HCT116 (cell line): ENCODE data around the gene CDK19. TPM values are rescaled to one million over a fixed set of nuclear protein-coding genes. Genes with fewer than 3 reads are reported as not detected.

Experiments used
- ATAC-seq: fragments of 200-7000 bp; cut with Tn5 transposase; 2 replicates; pipeline ENCODE4 v1.9.1; 2020; ENCODE audit warnings: mild to moderate bottlenecking, moderate library complexity
- BruUV-seq: library from RNA; stranded (reverse); fragments of 400-500 nt; replicated peaks from 2 replicates; lab custom pipeline; 2021; lab: Mats Ljungman, UMichigan
- CTCF ChIA-PET: fragments of 300-600 bp; sonication (Branson Sonifier 250); formaldehyde crosslinking; loops from one replicate; lab custom pipeline; 2021; ENCODE audit warnings: antibody characterized with exemption; lab: Charles Lee
- POLR2A ChIA-PET: fragments of 300-600, 350-600 bp; sonication (Branson Sonifier 250); formaldehyde crosslinking; loops from one replicate; lab custom pipeline; 2021; ENCODE audit warnings: antibody characterized with exemption; lab: Charles Lee
- RAD21 ChIA-PET, 2 experiments: fragments of 300-600 bp; sonication (Branson Sonifier 250); formaldehyde crosslinking; loops; one replicate each; lab custom pipeline; 2023; ENCODE audit warnings: low total read pairs in 2 of 2; ENCODE audit not compliant: uncharacterized antibody in 2 of 2, unreplicated experiment in 2 of 2, low non-redundant PET in 1 of 2; lab: Charles Lee
- DNase-seq: peaks from one replicate; pipeline ENCODE4 v3.0.0-alpha.2; 2010; ENCODE audit warnings: low read depth, low spot score
- H2AFZ ChIP-seq: fragments of 200-600 bp; shearing (Covaris generic), sonication (generic); 2 replicates; pipeline ENCODE4 v1.6.1; 2017; ENCODE audit warnings: low read depth, mixed run types, mixed read lengths, antibody characterized with exemption, low read length; ENCODE audit not compliant: poor library complexity, severe bottlenecking
- H3K27ac ChIP-seq: 2 replicates; pipeline ENCODE4 v1.5.1; 2012; ENCODE audit warnings: low read depth, low read length
- H3K27me3 ChIP-seq: fragments of 200-600 bp; sonication (generic); 2 replicates; pipeline ENCODE4 v1.6.1; 2016; ENCODE audit warnings: mixed run types, low read length, mixed read lengths; ENCODE audit not compliant: insufficient read depth
- H3K36me3 ChIP-seq, 2 experiments: fragments of 200-500 bp in 1 of 2; fragments of 200-600 bp in 1 of 2; sonication (Bioruptor generic) in 1 of 2; sonication (generic) in 1 of 2; 2 replicates each; pipeline versions ENCODE4 v1.5.1 to v1.6.1; 2014 to 2016; ENCODE audit warnings: low read length in 2 of 2, inconsistent platforms in 1 of 2, mixed read lengths in 1 of 2, mixed run types in 1 of 2; ENCODE audit not compliant: insufficient read depth in 2 of 2, control insufficient read depth in 1 of 2
- H3K4me1 ChIP-seq, 2 experiments: fragments of 200-600 bp in 1 of 2; sonication (generic) in 1 of 2; 2 replicates each; pipeline versions ENCODE4 v1.5.1 to v1.6.1; 2012 to 2017; ENCODE audit warnings: low read length in 2 of 2, inconsistent platforms in 1 of 2, mild to moderate bottlenecking in 1 of 2, mixed read lengths in 1 of 2, mixed run types in 1 of 2, moderate library complexity in 1 of 2; ENCODE audit not compliant: insufficient read depth in 2 of 2, control insufficient read depth in 1 of 2
- H3K4me2 ChIP-seq: fragments of 200-600 bp; sonication (generic); 2 replicates; pipeline ENCODE4 v1.6.1; 2017; ENCODE audit warnings: mixed run types, low read length, mixed read lengths
- H3K4me3 ChIP-seq, 2 experiments: fragments of 200-600 bp in 1 of 2; sonication (generic) in 1 of 2; replicated peaks in 1 of 2; 2 replicates each; pipeline ENCODE4 v1.5.1; 2011 to 2016; ENCODE audit warnings: low read length in 2 of 2, control low read depth in 1 of 2, low read depth in 1 of 2, mild to moderate bottlenecking in 1 of 2, mixed read lengths in 1 of 2, mixed run types in 1 of 2
- H3K79me2 ChIP-seq: fragments of 200-600 bp; sonication (generic); 2 replicates; pipeline ENCODE4 v1.6.1; 2017; ENCODE audit warnings: mild to moderate bottlenecking, mixed run types, low read length, moderate library complexity, mixed read lengths; ENCODE audit not compliant: insufficient read depth
- H3K9ac ChIP-seq: fragments of 200-600 bp; sonication (generic); 2 replicates; pipeline ENCODE4 v1.6.1; 2016; ENCODE audit warnings: low read length, mixed read lengths
- H3K9me2 ChIP-seq: fragments of 200-600 bp; sonication (generic), shearing (Covaris generic); 2 replicates; pipeline ENCODE4 v1.6.1; 2017; ENCODE audit warnings: mixed run types, mild to moderate bottlenecking, moderate library complexity; ENCODE audit not compliant: insufficient read depth
- H3K9me3 ChIP-seq, 2 experiments: fragments of 200-500 bp in 1 of 2; fragments of 200-600 bp in 1 of 2; sonication (Bioruptor generic) in 1 of 2; sonication (generic) in 1 of 2; 2 replicates each; pipeline ENCODE4 v1.6.1; 2014 to 2017; ENCODE audit warnings: low read length in 2 of 2, mixed read lengths in 2 of 2, inconsistent platforms in 1 of 2, low read depth in 1 of 2, mild to moderate bottlenecking in 1 of 2, mixed run types in 1 of 2, moderate library complexity in 1 of 2; ENCODE audit not compliant: control insufficient read depth in 1 of 2, insufficient read depth in 1 of 2
- H4K20me1 ChIP-seq: fragments of 200-600 bp; sonication (generic), shearing (Covaris generic); 2 replicates; pipeline ENCODE4 v1.6.1; 2017; ENCODE audit warnings: mixed run types, mild to moderate bottlenecking, moderate library complexity; ENCODE audit not compliant: insufficient read depth
- CBX3 ChIP-seq: IDR thresholded peaks from 2 replicates; pipeline ENCODE4 v1.6.1; 2012; ENCODE audit warnings: low read depth
- CEBPB ChIP-seq: IDR thresholded peaks from 2 replicates; pipeline ENCODE4 v1.6.1; 2012; ENCODE audit warnings: low read depth
- ELF1 ChIP-seq: IDR thresholded peaks from 2 replicates; pipeline ENCODE4 v1.6.1; 2012; ENCODE audit warnings: low read depth, borderline replicate concordance
- POLR2AphosphoS5 ChIP-seq: IDR thresholded peaks from 2 replicates; pipeline ENCODE4 v1.6.1; 2011; ENCODE audit warnings: mild to moderate bottlenecking, low read depth, low read length, moderate library complexity
- SRF ChIP-seq: IDR thresholded peaks from 2 replicates; pipeline ENCODE4 v1.6.1; 2012; ENCODE audit warnings: low read depth
- ZBTB33 ChIP-seq: IDR thresholded peaks from 2 replicates; pipeline ENCODE4 v1.6.1; 2011; ENCODE audit warnings: mild to moderate bottlenecking, low read length, moderate library complexity; ENCODE audit not compliant: insufficient replicate concordance; ENCODE audit errors: extremely low read depth
- ZFX ChIP-seq: fragments of 450-650 bp; IDR thresholded peaks from 2 replicates; pipeline ENCODE4 v1.6.1; 2017
- ZNF274 ChIP-seq: fragments of 200-500 bp; sonication (Bioruptor generic); IDR thresholded peaks from 2 replicates; pipeline ENCODE4 v1.6.1; 2014; ENCODE audit warnings: mild to moderate bottlenecking, low read depth, low read length, inconsistent platforms
- intact Hi-C: fragments of 100-400 bp; cut with micrococcal nuclease; formaldehyde crosslinking; loops from 2 replicates; pipeline ENCODE4 v1.10.0; 2022
- total RNA-seq: library from RNA; stranded (reverse); gene quantifications from one replicate; pipeline ENCODE4 v1.2.1, GENCODE V29; 2021; ENCODE audit not compliant: unreplicated experiment
- TF ChIP-seq, protein P1 (sequence below): IDR thresholded peaks from 2 replicates; pipeline ENCODE4 v1.6.1; 2012
- TF ChIP-seq, protein P2 (sequence below), 3 experiments: fragments of 200-600 bp in 1 of 3; sonication (generic) in 1 of 3; IDR thresholded peaks in 2 of 3; conservative IDR thresholded peaks in 1 of 3; 2 replicates each; pipeline ENCODE4 v1.5.1; 2012 to 2017; ENCODE audit warnings: low read depth in 2 of 3, low read length in 2 of 3, antibody characterized with exemption in 1 of 3, borderline replicate concordance in 1 of 3, control low read depth in 1 of 3, mild to moderate bottlenecking in 1 of 3, mixed read lengths in 1 of 3, mixed run types in 1 of 3, moderate library complexity in 1 of 3; ENCODE audit not compliant: insufficient read depth in 1 of 3

The CDK19 gene
- total RNA-seq, 1 experiment from 2014 or later = 20.0 TPM

- H3K4me3 ChIP-seq = no peak overlapping the region
- ChIA-PET CTCF (no interaction called here), RAD21 (no interaction called here), POLR2A (no interaction called here)
- no peaks in the 10 kb centered on the region for H3K4me1 ChIP-seq
- intact Hi-C loops = no loop called here
- H3K9me2 ChIP-seq = no peaks in the 10 kb centered on the region
- no peaks in the 10 kb centered on the region for H3K9me3 ChIP-seq
- H3K36me3 ChIP-seq = no peaks in the 10 kb centered on the region
- no peaks in the 10 kb centered on the region for H3K79me2 ChIP-seq
- ATAC-seq = no peak
- no peak overlapping the region for H3K4me2 ChIP-seq
- no peak overlapping the region for H3K27ac ChIP-seq
- no peak for DNase-seq
- H3K9ac ChIP-seq = no peak overlapping the region
- TF ChIP-seq ZFX = no peak
- TF ChIP-seq, protein P1, sequence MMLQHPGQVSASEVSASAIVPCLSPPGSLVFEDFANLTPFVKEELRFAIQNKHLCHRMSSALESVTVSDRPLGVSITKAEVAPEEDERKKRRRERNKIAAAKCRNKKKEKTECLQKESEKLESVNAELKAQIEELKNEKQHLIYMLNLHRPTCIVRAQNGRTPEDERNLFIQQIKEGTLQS = no peak
- no peak for TF ChIP-seq ZBTB33
- no peak for TF ChIP-seq POLR2AphosphoS5
- TF ChIP-seq ZNF274 = no peak
- TF ChIP-seq, protein P2, sequence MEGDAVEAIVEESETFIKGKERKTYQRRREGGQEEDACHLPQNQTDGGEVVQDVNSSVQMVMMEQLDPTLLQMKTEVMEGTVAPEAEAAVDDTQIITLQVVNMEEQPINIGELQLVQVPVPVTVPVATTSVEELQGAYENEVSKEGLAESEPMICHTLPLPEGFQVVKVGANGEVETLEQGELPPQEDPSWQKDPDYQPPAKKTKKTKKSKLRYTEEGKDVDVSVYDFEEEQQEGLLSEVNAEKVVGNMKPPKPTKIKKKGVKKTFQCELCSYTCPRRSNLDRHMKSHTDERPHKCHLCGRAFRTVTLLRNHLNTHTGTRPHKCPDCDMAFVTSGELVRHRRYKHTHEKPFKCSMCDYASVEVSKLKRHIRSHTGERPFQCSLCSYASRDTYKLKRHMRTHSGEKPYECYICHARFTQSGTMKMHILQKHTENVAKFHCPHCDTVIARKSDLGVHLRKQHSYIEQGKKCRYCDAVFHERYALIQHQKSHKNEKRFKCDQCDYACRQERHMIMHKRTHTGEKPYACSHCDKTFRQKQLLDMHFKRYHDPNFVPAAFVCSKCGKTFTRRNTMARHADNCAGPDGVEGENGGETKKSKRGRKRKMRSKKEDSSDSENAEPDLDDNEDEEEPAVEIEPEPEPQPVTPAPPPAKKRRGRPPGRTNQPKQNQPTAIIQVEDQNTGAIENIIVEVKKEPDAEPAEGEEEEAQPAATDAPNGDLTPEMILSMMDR (IDR thresholded peaks at IDR 0.05 in 2 of 3, conservative IDR thresholded peaks at IDR 0.05 in 1 of 3; ENCODE audit: borderline replicate concordance in 1 of 3, insufficient read depth in 1 of 3, low read depth in 2 of 3, low read length in 2 of 3) = no peak
- no peak for TF ChIP-seq ELF1
- no peak for TF ChIP-seq SRF
- no peak for TF ChIP-seq CEBPB
- no peak for TF ChIP-seq CBX3
- TF ChIP-seq, all 23 proteins: peak for 0
- Histone ChIP-seq H3K27me3 (no peaks in the 10 kb centered on the region), H4K20me1 (no peaks in the 10 kb centered on the region), H2AFZ (no peak overlapping the region)
- BruUV-seq = no TSS peak
Measured at GRCh38 chr6:110849781-110850180, 34.5 kb upstream of the CDK19 start.
